ENCODE results near the gene IL1R2. TPM values are rescaled to one million over a fixed set of nuclear protein-coding genes. Genes with fewer than 3 reads are reported as not detected.

The IL1R2 gene
- total and polyA plus RNA-seq, 2 experiments from 2014 or later = not detected

DNA sequence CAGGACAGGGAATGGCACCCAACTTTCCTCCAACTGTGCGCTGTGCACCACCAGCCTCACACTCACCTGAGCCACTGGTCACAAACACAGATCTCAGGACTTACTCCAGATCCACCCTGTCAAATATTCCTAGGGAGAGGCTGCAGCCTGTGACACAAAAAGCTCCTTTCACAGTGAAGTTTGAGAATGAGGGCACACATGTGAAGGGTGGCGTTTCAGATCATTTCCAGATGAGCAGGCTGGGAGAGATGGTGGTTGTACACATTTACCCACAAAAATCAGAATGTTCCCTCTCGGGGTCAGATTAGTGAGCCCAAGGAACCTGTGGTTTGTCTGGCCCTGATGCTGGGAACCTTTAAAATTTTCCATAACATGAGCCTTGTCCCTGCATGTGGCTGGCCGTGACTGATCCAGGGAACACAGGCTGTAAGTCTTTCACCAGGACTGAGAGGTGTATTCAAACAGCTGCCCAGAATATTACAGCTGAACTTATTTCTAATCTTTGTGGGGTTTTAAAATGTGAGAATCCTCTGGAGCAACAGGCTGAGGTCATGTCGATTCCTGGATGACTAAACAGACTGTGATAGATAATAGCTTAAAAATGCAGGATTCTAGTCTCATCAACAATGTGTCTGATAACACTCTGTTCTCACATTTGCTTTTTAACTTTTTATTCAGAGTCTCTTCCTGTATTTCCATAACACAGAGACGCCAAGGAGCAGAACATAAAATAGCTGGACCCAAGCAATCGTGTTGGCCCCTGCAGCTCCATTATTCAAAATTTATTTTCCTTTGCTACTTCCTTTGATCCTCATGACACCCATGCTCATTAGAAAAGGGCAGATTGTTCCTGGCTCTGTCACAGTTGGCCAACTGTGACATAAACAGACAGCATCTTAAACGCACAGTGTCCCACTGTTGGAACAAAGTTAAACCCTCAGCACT lies 35.5 kb downstream of the IL1R2 start:
- no peak for TF ChIP-seq CTCF (IDR thresholded peaks at IDR 0.05; ENCODE audit: low read depth, low read length)
- Histone ChIP-seq H3K4me3 (no peak overlapping the region), H3K36me3 (no peaks in the 10 kb centered on the region), H3K4me1 (ENCODE audit: low read depth) (no peaks in the 10 kb centered on the region), H3K27me3 (no peaks in the 10 kb centered on the region), H3K27ac (no peak overlapping the region), H3K9me3 (ENCODE audit: low read depth) (no peaks in the 10 kb centered on the region)
- DNase-seq (ENCODE audit: low read depth in 1 of 2, low spot score in 1 of 2) = peak in 1 of 2 donors; percentile 92

GRCh38 chr2:102028470-102028869 lies 36.7 kb downstream of the IL1R2 start:
- H3K4me1 ChIP-seq (ENCODE audit: low read depth) = no peaks in the 10 kb centered on the region
- H3K36me3 ChIP-seq = no peaks in the 10 kb centered on the region
- H3K27me3 ChIP-seq = no peaks in the 10 kb centered on the region
- H3K4me3 ChIP-seq = no peak overlapping the region
- no peak for DNase-seq (ENCODE audit: low read depth in 1 of 2, low spot score in 1 of 2)
- H3K9me3 ChIP-seq (ENCODE audit: low read depth) = no peaks in the 10 kb centered on the region
- TF ChIP-seq CTCF (IDR thresholded peaks at IDR 0.05; ENCODE audit: low read depth, low read length) = no peak
- H3K27ac ChIP-seq = no peak overlapping the region

DNA sequence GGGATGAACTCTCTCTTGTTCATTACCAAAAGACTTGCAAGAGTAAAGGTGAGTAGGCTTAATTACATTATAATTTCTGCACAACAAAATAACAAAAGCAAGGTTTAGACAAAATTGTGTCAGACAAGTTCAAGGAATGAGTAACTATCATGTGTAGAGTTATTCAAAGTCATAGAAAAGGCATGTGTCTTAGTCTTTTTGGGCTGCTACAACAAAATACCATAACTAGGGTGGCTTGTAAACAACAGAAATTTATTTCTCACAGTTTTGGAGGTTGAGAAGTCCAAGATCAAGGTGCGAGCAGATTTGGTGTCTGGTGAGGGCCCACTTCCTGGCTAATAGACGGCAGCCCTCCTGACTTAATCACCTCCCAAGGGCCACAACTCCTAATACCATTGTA lies 37.6 kb downstream of the IL1R2 start:
- no peak for TF ChIP-seq CTCF (IDR thresholded peaks at IDR 0.05; ENCODE audit: low read depth, low read length)
- no peaks in the 10 kb centered on the region for H3K4me1 ChIP-seq (ENCODE audit: low read depth)
- DNase-seq (ENCODE audit: low read depth in 1 of 2, low spot score in 1 of 2) = no peak
- H3K27me3 ChIP-seq = no peaks in the 10 kb centered on the region
- no peak overlapping the region for H3K27ac ChIP-seq
- no peaks in the 10 kb centered on the region for H3K9me3 ChIP-seq (ENCODE audit: low read depth)
- H3K36me3 ChIP-seq = no peaks in the 10 kb centered on the region
- no peak overlapping the region for H3K4me3 ChIP-seq

- H3K36me3 ChIP-seq = no peaks in the 10 kb centered on the region
- H3K27ac ChIP-seq = no peak overlapping the region
- TF ChIP-seq CTCF (IDR thresholded peaks at IDR 0.05; ENCODE audit: low read depth, low read length) = no peak
- H3K4me1 ChIP-seq (ENCODE audit: low read depth) = no peaks in the 10 kb centered on the region
- no peak for DNase-seq (ENCODE audit: low read depth in 1 of 2, low spot score in 1 of 2)
- H3K4me3 ChIP-seq = no peak overlapping the region
- H3K27me3 ChIP-seq = no peaks in the 10 kb centered on the region
- H3K9me3 ChIP-seq (ENCODE audit: low read depth) = no peaks in the 10 kb centered on the region
Measured at GRCh38 chr2:102029952-102030351, 38.2 kb downstream of the IL1R2 start.

- no peak for TF ChIP-seq CTCF (IDR thresholded peaks at IDR 0.05; ENCODE audit: low read depth, low read length)
- Histone ChIP-seq H3K9me3 (ENCODE audit: low read depth) (no peaks in the 10 kb centered on the region), H3K36me3 (no peaks in the 10 kb centered on the region), H3K4me3 (no peak overlapping the region), H3K27ac (no peak overlapping the region), H3K4me1 (ENCODE audit: low read depth) (no peaks in the 10 kb centered on the region), H3K27me3 (no peaks in the 10 kb centered on the region)
- DNase-seq (ENCODE audit: low read depth in 1 of 2, low spot score in 1 of 2) = no peak
Measured at GRCh38 chr2:102030502-102030854, 38.7 kb downstream of the IL1R2 start.
